Measurements from ENCODE around the gene PNPLA5. TPM values are rescaled to one million over a fixed set of nuclear protein-coding genes. Genes with fewer than 3 reads are reported as not detected.

PNPLA5 gene
- total and polyA plus RNA-seq, 2 of the 8 experiments (the other 6 are each of a cell fraction or from before 2014, with no cell fraction given): 3.9 to 6.8 TPM

- H3K27ac ChIP-seq (ENCODE audit: low read depth, low read length): no peak overlapping the region
- H3K4ac ChIP-seq (replicated peaks; ENCODE audit: insufficient read length, low read depth, low read length): no peak overlapping the region
- FAIRE-seq: peak; percentile 90
- TF ChIP-seq HDAC2 (IDR thresholded peaks at IDR 0.05; ENCODE audit: borderline replicate concordance in 1 of 2, low read depth in 2 of 2, low read length in 2 of 2) (peak; percentile 75 to 82; a peak in 2 of 4 replicates), E2F6 (IDR thresholded peaks at IDR 0.05) (peak; percentile 33), TCF12 (IDR thresholded peaks at IDR 0.05; ENCODE audit: low read depth, low read length) (no peak), MAFK (IDR thresholded peaks at IDR 0.05; ENCODE audit: low read depth, low read length) (peak; percentile 67; the same call in 1 of the 2 replicates), TEAD4 (IDR thresholded peaks at IDR 0.05; ENCODE audit: low read depth, low read length) (0 out of 2 replicates have a peak, but pooled peaks have one; percentile 19), POU5F1 (IDR thresholded peaks at IDR 0.05; ENCODE audit: low read depth, low read length) (0 out of 2 replicates have a peak, but pooled peaks have one; percentile 4), SAP30 (IDR thresholded peaks at IDR 0.05; ENCODE audit: insufficient read depth, insufficient replicate concordance, low read length) (peak; percentile 62), SP1 (IDR thresholded peaks at IDR 0.05; ENCODE audit: low read depth, low read length) (0 out of 2 replicates have a peak, but pooled peaks have one; percentile 53), GABPA (IDR thresholded peaks at IDR 0.05; ENCODE audit: borderline replicate concordance, insufficient read depth, low read length) (peak; percentile 48; the same call in 1 of the 2 replicates)
These were observed 23.8 kb downstream of the PNPLA5 start for GRCh38 chr22:43867839-43868635.

More at GRCh38 chr22:43867839-43868635, 23.8 kb downstream of the PNPLA5 start:
- H3K4me3 ChIP-seq (ENCODE audit: extremely low read depth in 1 of 4, insufficient read depth in 2 of 4, low read depth in 3 of 4, low read length in 4 of 4): peak overlapping the region in 2 of 4 experiments; percentile 5 to 46; a peak in 3 of 8 replicates
- no peak overlapping the region for H3K56ac ChIP-seq (replicated peaks; ENCODE audit: insufficient read length, low read depth, low read length)
- no peak overlapping the region for H3K9ac ChIP-seq (replicated peaks in 1 of 4; ENCODE audit: extremely low read depth in 1 of 4, low read depth in 3 of 4, low read length in 3 of 4)
- peaks cover 0 to 14% of the 10 kb centered on the region in 2 experiments; a peak in 2 of 4 replicates for H3K9me3 ChIP-seq (ENCODE audit: insufficient read depth in 2 of 2, low read depth in 1 of 2, low read length in 1 of 2)
- H3K79me1 ChIP-seq (ENCODE audit: low read depth, low read length): no peaks in the 10 kb centered on the region
- no peaks in the 10 kb centered on the region for H3K79me2 ChIP-seq (ENCODE audit: control insufficient read depth in 1 of 2, insufficient read depth in 2 of 2, low read length in 2 of 2)
- no peak overlapping the region; the same call in 1 of the 2 replicates for H2BK20ac ChIP-seq (ENCODE audit: low read length)
- POLR2A ChIA-PET (ENCODE audit: partially characterized antibody): interaction anchor here (0.6 to 2.0 kb wide), 10 partner anchors 9 to 50 kb away, joined by 3 to 10 read pairs (median 3); no protein-coding TSS in a partner anchor
- no peaks in the 10 kb centered on the region for H3K36me3 ChIP-seq (ENCODE audit: control insufficient read depth in 2 of 4, insufficient read depth in 4 of 4, low read length in 3 of 4)
- no peak overlapping the region for H2AK5ac ChIP-seq (ENCODE audit: low read depth, low read length)
- H4K91ac ChIP-seq (replicated peaks; ENCODE audit: insufficient read length, low read length): no peak overlapping the region
- no peak overlapping the region for H4K5ac ChIP-seq (ENCODE audit: insufficient read length, low read depth, low read length)
- H3K27me3 ChIP-seq (replicated peaks in 1 of 4; ENCODE audit: control insufficient read depth in 3 of 4, extremely low read depth in 1 of 4, insufficient read depth in 3 of 4, low read length in 3 of 4): no peaks in the 10 kb centered on the region
- H4K8ac ChIP-seq (ENCODE audit: extremely low read depth, insufficient read depth, low read length): no peak overlapping the region
- CTCF ChIA-PET (ENCODE audit: partially characterized antibody): interaction anchor here (0.8 to 4.2 kb wide), 11 partner anchors 9 to 974 kb away, joined by 3 to 24 read pairs (median 3); no protein-coding TSS in a partner anchor
- no peak overlapping the region for H3K14ac ChIP-seq (ENCODE audit: insufficient read length)
- peak overlapping the region; percentile 36 to 54 for H3K4me2 ChIP-seq (ENCODE audit: insufficient read depth in 1 of 2, low read depth in 2 of 2, low read length in 2 of 2)
- H2BK120ac ChIP-seq (replicated peaks; ENCODE audit: low read depth, low read length): no peak overlapping the region
- H2AFZ ChIP-seq (ENCODE audit: low read length): no peak overlapping the region
- H3K18ac ChIP-seq (ENCODE audit: extremely low read depth, low read length): 0 out of 2 replicates have a peak overlapping the region, but pooled peaks have one; percentile 96
- no peaks in the 10 kb centered on the region for H4K20me1 ChIP-seq (replicated peaks in 1 of 2; ENCODE audit: control insufficient read depth in 1 of 2, insufficient read depth in 2 of 2, low read length in 2 of 2)
- H2BK12ac ChIP-seq (ENCODE audit: low read depth, low read length): peak overlapping the region; percentile 42; the same call in 1 of the 2 replicates
- H3K23ac ChIP-seq (ENCODE audit: insufficient read length): no peak overlapping the region
- H3K23me2 ChIP-seq (ENCODE audit: low read depth, low read length): no peaks in the 10 kb centered on the region
- H2BK5ac ChIP-seq (ENCODE audit: low read depth, low read length): peak overlapping the region; percentile 92; the same call in 1 of the 2 replicates
- peak; percentile 71 to 93 for DNase-seq (ENCODE audit: low read depth in 1 of 2, low spot score in 2 of 2)
- peaks cover 0 to 5% (median 2%) of the 10 kb centered on the region in 4 experiments; a peak in 4 of 7 replicates for H3K4me1 ChIP-seq (replicated peaks in 1 of 4; ENCODE audit: control insufficient read depth in 3 of 4, insufficient read depth in 4 of 4, low read length in 3 of 4)
- H2BK15ac ChIP-seq (ENCODE audit: low read length): no peak overlapping the region
- WGBS, 2 experiments (ENCODE audit: extremely low coverage in 1 of 2, insufficient coverage in 1 of 2, insufficient read length in 1 of 2, insufficient replicate concordance in 2 of 2, low coverage in 1 of 2, low lambda C conversion rate in 2 of 2, missing lambda C conversion rate in 1 of 2): 9% methylated on average over 11 of the region's 11 CpGs; no CpG with 5 or more reads in 1 of the 2 experiments
